GM19239 (cell line): ENCODE data around the gene THAP4.

ENCODE experiments used
- DNase-seq: peaks from one replicate; pipeline ENCODE4 v3.0.0; 2011; ENCODE audit warnings: low spot score; ENCODE audit not compliant: insufficient read length
- FAIRE-seq: peaks from 2 replicates; lab custom pipeline; 2011; peaks lifted over from hg19 to GRCh38; lab: Jason Lieb, UNC

Gene THAP4

GRCh38 chr2:241538838-241539615, 97.9 kb downstream of the THAP4 start:
- FAIRE-seq = no peak
- DNase-seq = no peak

DNA sequence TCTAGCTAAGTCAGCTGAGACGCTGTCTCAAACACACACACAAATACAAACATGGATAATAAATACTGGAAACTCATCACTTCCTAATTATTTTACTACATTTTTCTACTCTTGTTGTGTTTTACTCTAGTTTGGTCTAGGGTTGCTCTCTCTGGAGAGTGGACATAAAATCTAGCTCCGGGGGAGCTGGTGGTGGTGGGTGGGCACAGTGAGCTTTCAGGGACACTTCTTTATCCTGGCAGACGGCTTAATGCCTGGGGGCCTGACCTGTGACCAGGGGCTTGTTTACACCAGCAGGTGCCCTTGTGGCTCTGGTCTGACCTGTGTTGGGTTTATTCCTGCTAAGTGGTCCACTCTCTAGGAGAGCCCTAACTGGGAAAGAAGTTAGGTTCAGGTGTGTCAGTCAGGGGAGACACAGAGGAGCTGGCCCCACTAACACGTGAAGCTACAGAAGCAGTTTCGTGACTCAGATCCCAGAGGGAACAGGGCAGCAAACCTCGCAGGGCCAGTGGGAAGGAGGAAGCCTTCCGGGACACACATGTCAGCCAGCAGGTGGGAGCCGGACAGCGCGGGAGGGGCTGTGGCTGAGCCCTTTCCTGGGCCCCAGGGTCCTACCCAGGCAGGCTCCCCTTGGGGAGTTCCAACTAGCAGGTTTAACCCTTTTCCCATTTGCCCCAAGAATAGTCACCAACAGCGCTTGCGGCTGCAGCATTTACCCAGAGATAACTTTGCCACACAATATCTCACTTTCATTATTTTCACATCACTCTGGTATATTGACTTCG, 100.9 kb downstream of the THAP4 start:
- FAIRE-seq = no peak
- no peak for DNase-seq

DNA sequence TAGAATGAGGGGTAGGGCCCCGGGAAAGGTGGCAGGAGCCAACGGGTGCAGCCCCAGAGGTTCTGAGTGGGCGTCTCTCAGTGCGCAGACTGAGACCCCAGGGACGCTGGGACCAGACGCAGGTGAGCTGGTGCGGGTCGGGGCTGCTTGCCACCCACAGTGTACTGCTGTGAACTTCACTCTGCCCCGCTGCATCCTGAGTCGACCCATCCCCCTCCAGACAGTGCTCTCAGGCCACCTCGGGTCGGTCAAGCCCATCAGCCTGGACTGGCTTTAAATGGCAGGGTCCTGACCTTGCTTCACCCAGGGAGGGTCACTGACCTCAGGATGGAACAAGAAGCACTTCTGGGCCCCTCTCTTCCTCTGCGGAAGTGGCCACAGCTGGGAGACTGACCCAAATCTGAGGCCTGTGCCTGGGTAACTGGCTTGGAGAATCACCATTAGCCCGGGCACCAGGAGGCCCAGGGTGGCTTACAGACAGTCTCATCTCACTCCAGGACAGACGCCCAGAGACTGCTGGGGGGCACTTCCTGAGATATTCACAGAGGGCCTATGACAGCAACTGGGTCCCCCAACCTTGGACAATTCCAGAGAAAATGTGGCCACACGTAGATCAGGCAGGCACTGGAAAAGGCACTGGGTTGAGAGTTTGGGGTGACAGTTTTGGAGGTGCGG, 102.1 kb downstream of the THAP4 start:
- FAIRE-seq (no peak), DNase-seq (no peak)
